Embryonic facial prominence (tissue), 1 donor: Measurements from ENCODE around the gene VAC14.

Experiments used
- DNase-seq: peaks from one replicate; pipeline ENCODE4 v3.0.0-alpha.2; 2016; ENCODE audit errors: extremely low spot score

Gene VAC14

GRCh38 chr16:70786020-70786755 lies 14.8 kb downstream of the VAC14 start:
- DNase-seq, result no peak

DNA sequence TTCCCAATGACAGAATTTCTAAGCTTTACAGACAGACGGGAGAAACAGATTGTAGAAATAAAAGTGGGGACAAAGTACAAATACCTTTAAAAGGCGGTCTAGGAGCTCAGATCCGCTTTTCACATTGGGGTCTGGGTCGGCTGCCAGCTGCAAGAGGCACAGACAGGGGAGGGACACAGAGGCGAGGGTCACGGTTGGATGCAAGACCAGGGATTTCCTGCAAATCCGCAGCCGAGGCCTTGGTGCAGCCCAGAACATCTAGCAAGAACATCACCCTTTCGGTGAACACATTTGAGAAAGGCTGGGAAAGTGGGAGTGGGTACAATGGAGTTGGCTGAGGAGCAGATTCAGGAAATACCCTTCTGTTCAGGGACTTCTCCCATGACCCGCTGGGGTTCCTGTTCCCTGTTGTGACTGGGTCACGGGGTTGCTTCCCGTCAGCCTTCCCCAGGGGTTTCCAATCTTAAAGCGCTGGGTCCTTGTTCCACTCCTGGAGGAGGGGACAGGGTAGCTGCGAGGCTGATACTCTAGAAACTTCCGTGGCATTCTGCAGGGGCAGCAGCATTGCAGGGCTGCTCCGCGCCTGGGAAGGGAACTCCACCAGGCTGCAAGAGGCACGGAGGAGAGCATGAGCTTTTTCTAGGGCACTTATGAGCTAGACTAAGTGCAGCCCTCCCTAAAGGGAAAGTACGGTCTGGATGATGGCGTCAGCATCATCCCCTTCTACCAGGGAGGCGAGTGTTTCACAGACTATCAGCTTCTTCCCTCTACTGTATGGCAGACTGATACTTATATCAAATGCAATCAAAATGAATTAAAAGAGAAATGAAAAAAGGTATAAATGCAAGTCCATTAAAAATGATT lies 16.0 kb downstream of the VAC14 start:
- no peak for DNase-seq

DNA sequence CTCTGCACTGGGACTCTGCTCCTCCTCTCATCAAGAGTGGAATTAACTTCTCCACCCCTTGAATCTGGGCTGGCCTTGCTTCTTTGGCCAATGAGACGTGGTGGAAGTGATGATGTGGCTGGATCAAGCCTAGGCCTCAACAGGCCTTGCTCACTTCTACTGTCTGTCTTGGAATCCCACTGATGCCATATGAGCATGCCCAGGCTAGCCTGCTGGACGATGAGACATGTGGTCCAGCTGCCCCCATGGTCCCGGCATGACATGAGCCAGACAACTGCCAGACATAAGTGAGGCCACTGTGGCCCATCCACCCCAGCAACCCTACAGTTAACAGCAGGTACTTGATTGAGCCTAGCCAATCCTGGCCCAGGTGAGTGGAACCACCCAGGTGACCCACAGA lies 18.7 kb downstream of the VAC14 start:
- no peak for DNase-seq

GRCh38 chr16:70781800-70782199 lies 19.2 kb downstream of the VAC14 start:
- DNase-seq, result no peak

- no peak for DNase-seq
Measured at GRCh38 chr16:70780546-70780945, 20.4 kb downstream of the VAC14 start.

DNA sequence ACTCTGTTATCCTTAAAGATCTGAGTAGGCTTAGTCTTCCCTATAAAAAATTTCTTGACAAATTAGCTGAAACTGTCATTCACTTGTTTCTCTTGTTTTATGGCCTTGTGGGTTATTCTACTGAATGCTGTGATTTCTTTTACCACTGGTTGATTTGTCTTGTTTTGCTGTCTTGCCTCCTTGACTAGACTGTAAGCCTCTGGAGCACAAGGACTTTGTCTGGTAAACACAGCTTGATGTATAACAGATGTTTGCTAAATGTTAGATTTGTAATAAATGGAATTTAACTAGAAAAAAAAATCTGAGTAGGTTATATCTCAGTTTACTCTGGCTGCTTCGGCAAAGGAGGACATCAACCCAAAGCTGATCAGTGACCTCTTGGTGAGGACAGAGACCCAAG lies 21.6 kb downstream of the VAC14 start:
- no peak for DNase-seq

DNA sequence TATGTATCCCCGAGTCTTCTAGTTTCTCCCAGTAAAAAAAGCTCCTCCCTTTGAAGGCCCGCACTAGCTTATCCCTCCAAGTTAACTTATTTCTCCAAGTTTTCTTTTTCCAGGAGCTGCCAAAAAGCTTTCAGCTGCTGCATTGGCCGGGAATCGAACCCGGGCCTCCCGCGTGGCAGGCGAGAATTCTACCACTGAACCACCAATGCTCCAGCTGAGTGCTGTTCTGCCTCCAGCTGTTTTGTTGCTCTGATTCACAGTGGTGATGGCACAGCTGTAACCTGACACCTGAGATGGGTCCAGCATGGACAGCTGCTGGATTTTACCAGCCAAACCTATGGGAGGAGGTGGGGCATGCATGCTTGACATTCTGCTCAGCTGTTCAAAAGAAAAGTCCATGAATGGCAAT lies 22.1 kb downstream of the VAC14 start:
- DNase-seq, result no peak

- no peak for DNase-seq
Measured at GRCh38 chr16:70777973-70778406, 23.0 kb downstream of the VAC14 start.

DNA sequence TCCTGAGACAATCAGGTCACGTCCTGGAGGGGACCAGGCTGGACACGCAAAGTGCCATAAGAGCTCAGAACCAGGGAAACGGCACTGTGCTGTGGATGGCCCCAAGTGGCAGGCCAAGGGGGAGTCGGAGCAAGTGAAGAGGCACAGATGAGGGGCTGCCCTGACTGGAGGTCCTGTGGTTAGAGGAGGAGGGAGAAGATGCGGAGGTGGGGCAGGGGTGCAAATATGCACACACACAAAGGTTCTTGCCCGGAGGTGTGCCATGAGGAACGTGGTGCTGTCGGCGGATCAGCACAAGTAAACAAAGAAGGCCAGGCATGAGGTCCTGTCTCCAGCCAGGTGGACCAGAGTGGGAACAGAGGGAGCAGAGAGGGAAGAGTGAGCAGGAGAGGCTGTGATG lies 23.5 kb downstream of the VAC14 start:
- no peak for DNase-seq

- DNase-seq, result no peak
Measured at GRCh38 chr16:70775399-70775798, 25.6 kb downstream of the VAC14 start.

- DNase-seq, result no peak
Measured at GRCh38 chr16:70774261-70774660, 26.7 kb downstream of the VAC14 start.

DNA sequence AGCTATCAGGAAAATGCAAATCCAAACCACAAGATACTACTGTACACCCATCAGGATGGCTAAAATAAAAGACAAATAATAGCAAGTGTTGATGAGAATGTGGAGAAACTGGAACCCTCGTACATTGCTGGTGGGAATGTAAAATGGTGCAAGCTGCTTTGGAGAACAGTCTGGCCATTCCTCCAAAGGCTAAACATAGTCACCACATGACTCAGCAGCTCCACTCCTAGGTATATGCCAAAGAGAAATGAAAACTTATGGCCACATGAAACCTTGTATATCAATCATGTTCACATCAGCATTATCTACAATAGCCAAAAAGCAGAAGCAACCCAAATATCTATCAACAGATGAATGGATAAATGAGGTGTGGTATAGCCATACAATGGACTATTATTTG lies 28.5 kb downstream of the VAC14 start:
- DNase-seq, result no peak

GRCh38 chr16:70770626-70771552 lies 30.1 kb downstream of the VAC14 start:
- no peak for DNase-seq

DNA sequence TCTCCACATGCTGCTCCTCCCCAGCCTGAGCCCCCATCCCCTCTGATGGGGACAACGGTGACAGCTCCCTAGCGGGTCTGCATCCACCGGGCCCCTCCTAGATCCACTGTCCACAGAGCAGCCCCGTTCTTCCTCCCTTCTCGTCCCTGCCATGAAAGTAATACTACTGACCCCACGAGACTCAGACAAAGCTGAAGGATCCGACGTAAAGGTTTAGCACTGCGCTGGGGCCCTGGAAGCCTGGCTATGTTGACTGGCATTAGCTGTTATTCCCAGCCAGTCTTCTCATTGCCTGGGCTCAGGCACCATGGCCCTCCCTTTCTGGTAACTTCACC lies 30.7 kb downstream of the VAC14 start:
- no peak for DNase-seq

- no peak for DNase-seq
Measured at GRCh38 chr16:70769761-70770160, 31.2 kb downstream of the VAC14 start.

DNA sequence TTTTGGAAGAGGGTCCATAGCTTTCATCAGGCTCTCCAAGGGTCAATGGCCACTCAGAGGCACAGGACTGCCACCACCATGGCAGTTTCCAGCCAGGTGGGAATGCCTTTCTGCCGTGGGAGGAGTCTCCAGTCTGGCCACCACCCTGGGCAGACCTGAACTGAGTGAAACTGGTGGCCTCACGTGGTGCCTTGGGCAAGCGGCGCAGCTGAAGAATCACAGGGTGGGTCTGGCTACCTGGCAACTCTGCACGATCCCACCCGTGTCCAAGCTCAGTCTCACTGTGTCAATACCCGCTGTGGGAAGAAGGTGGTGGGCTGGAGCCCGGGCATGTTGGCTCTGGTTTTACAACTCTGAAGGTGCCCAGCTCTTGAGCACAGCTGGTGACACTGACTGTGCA lies 31.8 kb downstream of the VAC14 start:
- DNase-seq, result no peak

DNA sequence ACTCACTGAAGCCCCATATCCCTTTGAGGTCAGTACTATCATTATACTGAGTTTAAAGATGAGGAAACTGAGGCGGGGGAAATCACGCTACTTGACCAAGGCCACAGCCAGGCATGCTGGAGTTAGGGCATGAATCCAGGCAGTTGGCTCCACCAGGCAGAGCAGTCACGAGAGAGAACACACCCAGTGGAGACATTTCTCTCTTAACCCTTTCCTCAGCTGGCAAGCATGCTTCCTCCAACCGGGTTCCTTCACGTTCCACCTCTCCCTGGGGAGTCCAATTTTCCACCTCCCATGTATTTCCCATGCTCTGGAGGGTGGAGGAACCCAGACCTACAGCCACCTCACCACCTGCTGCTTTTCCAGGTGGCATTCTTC lies 32.8 kb downstream of the VAC14 start:
- no peak for DNase-seq

DNA sequence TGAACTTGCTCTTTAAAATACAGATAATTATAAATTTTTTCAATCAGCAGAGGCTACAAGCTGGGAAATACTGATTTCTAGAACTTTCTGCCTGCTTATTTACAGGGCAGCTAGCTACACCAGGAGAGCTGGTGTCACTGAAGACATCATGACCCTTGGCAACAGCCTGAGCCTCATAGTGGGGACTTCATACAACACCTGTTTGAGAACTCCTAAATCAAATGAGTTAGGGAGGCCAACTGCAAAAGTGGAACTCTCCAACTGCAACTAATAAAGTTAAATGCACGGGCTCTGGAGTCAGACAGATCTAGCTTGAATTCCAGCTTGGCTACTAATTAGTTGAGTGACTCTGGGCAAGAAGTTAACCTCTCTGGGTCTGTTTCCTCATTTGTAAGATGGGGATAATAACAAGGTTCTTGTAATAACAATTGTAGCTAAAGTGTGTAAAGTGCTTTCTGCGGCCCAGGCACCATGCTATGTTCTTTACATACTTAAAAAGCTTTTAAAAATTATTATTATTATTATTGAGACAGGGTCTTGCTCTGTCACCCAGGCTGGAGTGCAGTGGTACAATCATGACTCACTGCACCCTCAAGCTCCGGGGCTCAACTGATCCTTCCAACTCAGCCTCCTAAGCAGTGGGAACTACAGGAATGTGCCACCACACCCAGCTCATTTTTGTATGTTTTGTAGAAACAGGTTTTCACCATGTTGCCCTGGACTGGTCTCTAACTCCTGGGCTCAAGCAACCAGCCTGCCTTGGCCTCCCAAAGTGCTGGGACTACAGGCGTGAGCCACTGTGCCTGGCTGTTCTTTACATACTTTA lies 33.4 kb downstream of the VAC14 start:
- no peak for DNase-seq

DNA sequence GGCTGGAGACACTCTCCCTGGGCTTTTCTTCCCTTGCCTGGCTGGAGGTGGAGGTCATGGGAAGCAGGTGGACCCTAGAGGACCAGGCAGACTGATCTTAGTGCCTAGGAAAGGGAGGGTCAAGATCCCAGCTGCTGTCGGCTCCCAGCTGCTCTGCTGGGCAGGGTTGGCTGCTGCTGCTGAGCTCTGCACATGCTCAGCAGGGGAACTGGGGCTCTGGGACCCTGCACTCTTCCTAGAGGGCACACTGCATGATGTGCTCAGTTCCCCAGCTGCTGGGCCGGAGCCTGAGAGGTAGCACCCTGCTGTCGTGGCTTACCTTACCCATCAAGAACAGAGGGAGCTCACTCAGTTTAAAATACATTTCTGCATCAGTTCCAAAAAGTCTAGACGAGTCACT lies 34.3 kb downstream of the VAC14 start:
- DNase-seq, result no peak

- no peak for DNase-seq
Measured at GRCh38 chr16:70766176-70766575, 34.8 kb downstream of the VAC14 start.

DNA sequence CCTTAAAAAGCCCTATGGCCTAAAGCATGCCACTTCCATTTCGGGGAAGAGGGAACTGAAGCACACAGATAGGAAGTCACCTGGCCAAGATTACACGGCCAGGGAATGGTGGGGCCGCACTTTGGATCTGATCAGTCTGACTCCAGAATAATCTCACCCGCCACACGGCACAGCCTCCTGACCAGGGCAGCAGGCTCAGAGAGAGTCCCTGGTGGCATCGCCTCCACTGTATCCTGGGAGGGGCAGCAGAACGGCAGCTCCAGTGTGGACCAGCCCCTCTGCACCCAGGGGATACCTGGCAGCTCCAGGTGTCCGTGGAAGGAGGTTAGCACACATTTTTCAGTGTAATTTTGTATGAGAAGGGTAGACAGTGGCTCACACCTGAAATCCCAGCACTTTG lies 35.5 kb downstream of the VAC14 start:
- DNase-seq, result no peak
